ENCODE measurements around the gene HAPSTR1. TPM values are rescaled to one million over a fixed set of nuclear protein-coding genes. Genes with fewer than 3 reads are reported as not detected.
"Not testable (repeated sequence)": the region's sequence is repeated elsewhere in the genome, so short reads cannot be mapped to it uniquely, and the experiment has no call there.

The HAPSTR1 gene
- total RNA-seq, 1 donor from 2014 or later = 51.7 TPM

- Histone ChIP-seq H3K4me3 (ENCODE audit: low read length in 3 of 3) (no peak overlapping the region), H3K4me1 (ENCODE audit: control insufficient read depth in 3 of 3, insufficient read depth in 3 of 3, low read length in 3 of 3) (no peaks in the 10 kb centered on the region), H3K9ac (ENCODE audit: low read depth in 1 of 3, low read length in 3 of 3) (no peak overlapping the region), H3K27me3 (ENCODE audit: control insufficient read depth in 3 of 3, insufficient read depth in 3 of 3, low read length in 3 of 3) (no peaks in the 10 kb centered on the region), H3K27ac (ENCODE audit: low read depth, low read length) (no peak overlapping the region), H3K9me3 (ENCODE audit: control insufficient read depth in 3 of 3, low read length in 3 of 3) (peaks cover 0 to 2% (median 0%) of the 10 kb centered on the region in 3 donors), H3K36me3 (ENCODE audit: control insufficient read depth in 3 of 3, insufficient read depth in 3 of 3, low read length in 3 of 3) (no peaks in the 10 kb centered on the region)
Observed at GRCh38 chr16:9081843-9082242, 9.6 kb upstream of the HAPSTR1 start.

GRCh38 chr16:9082422-9082821, 9.0 kb upstream of the HAPSTR1 start:
- Histone ChIP-seq H3K9me3 (ENCODE audit: control insufficient read depth in 3 of 3, low read length in 3 of 3) (peaks cover 0 to 2% (median 0%) of the 10 kb centered on the region in 3 donors), H3K27ac (ENCODE audit: low read depth, low read length) (no peak overlapping the region), H3K9ac (ENCODE audit: low read depth in 1 of 3, low read length in 3 of 3) (no peak overlapping the region), H3K4me1 (ENCODE audit: control insufficient read depth in 3 of 3, insufficient read depth in 3 of 3, low read length in 3 of 3) (no peaks in the 10 kb centered on the region), H3K4me3 (ENCODE audit: low read length in 3 of 3) (no peak overlapping the region), H3K36me3 (ENCODE audit: control insufficient read depth in 3 of 3, insufficient read depth in 3 of 3, low read length in 3 of 3) (no peaks in the 10 kb centered on the region), H3K27me3 (ENCODE audit: control insufficient read depth in 3 of 3, insufficient read depth in 3 of 3, low read length in 3 of 3) (no peaks in the 10 kb centered on the region)

GRCh38 chr16:9087733-9088132, 3.7 kb upstream of the HAPSTR1 start:
- not testable (repeated sequence) for H3K27ac ChIP-seq (ENCODE audit: low read depth, low read length); H3K9ac ChIP-seq (ENCODE audit: low read depth in 1 of 3, low read length in 3 of 3); H3K27me3 ChIP-seq (ENCODE audit: control insufficient read depth in 3 of 3, insufficient read depth in 3 of 3, low read length in 3 of 3); H3K4me3 ChIP-seq (ENCODE audit: low read length in 3 of 3); H3K36me3 ChIP-seq (ENCODE audit: control insufficient read depth in 3 of 3, insufficient read depth in 3 of 3, low read length in 3 of 3); H3K9me3 ChIP-seq (ENCODE audit: control insufficient read depth in 3 of 3, low read length in 3 of 3)
- peaks cover 4 to 12% (median 9%) of the 10 kb centered on the region in 3 donors for H3K4me1 ChIP-seq (ENCODE audit: control insufficient read depth in 3 of 3, insufficient read depth in 3 of 3, low read length in 3 of 3)

- no peaks in the 10 kb centered on the region for H3K27me3 ChIP-seq (ENCODE audit: control insufficient read depth in 3 of 3, insufficient read depth in 3 of 3, low read length in 3 of 3)
- no peak overlapping the region for H3K9ac ChIP-seq (ENCODE audit: low read depth in 1 of 3, low read length in 3 of 3)
- peaks cover 14 to 21% (median 18%) of the 10 kb centered on the region in 3 donors for H3K4me1 ChIP-seq (ENCODE audit: control insufficient read depth in 3 of 3, insufficient read depth in 3 of 3, low read length in 3 of 3)
- peaks cover 0 to 4% (median under 1%) of the 10 kb centered on the region in 3 donors for H3K36me3 ChIP-seq (ENCODE audit: control insufficient read depth in 3 of 3, insufficient read depth in 3 of 3, low read length in 3 of 3)
- no peak overlapping the region for H3K27ac ChIP-seq (ENCODE audit: low read depth, low read length)
- H3K4me3 ChIP-seq (ENCODE audit: low read length in 3 of 3) = no peak overlapping the region
- peaks cover 0 to 2% (median 0%) of the 10 kb centered on the region in 3 donors for H3K9me3 ChIP-seq (ENCODE audit: control insufficient read depth in 3 of 3, low read length in 3 of 3)
Observed at GRCh38 chr16:9088848-9089247, 2.6 kb upstream of the HAPSTR1 start.

GRCh38 chr16:9089660-9090059, 1.8 kb upstream of the HAPSTR1 start:
- H3K9me3 ChIP-seq (ENCODE audit: control insufficient read depth in 3 of 3, low read length in 3 of 3) = no peaks in the 10 kb centered on the region
- H3K9ac ChIP-seq (ENCODE audit: low read depth in 1 of 3, low read length in 3 of 3) = peak overlapping the region; percentile 86 to 96 (median 88)
- H3K36me3 ChIP-seq (ENCODE audit: control insufficient read depth in 3 of 3, insufficient read depth in 3 of 3, low read length in 3 of 3) = peaks cover 0 to 7% (median 4%) of the 10 kb centered on the region in 3 donors
- peaks cover 22 to 28% (median 25%) of the 10 kb centered on the region in 3 donors for H3K4me1 ChIP-seq (ENCODE audit: control insufficient read depth in 3 of 3, insufficient read depth in 3 of 3, low read length in 3 of 3)
- peak overlapping the region in 2 of 3 donors; percentile 84 to 87 for H3K4me3 ChIP-seq (ENCODE audit: low read length in 3 of 3)
- peak overlapping the region; percentile 89 for H3K27ac ChIP-seq (ENCODE audit: low read depth, low read length)
- no peaks in the 10 kb centered on the region for H3K27me3 ChIP-seq (ENCODE audit: control insufficient read depth in 3 of 3, insufficient read depth in 3 of 3, low read length in 3 of 3)

- Histone ChIP-seq H3K9ac (ENCODE audit: low read depth in 1 of 3, low read length in 3 of 3) (peak overlapping the region; percentile 86 to 96 (median 88)), H3K27ac (ENCODE audit: low read depth, low read length) (peak overlapping the region; percentile 89), H3K4me1 (ENCODE audit: control insufficient read depth in 3 of 3, insufficient read depth in 3 of 3, low read length in 3 of 3) (peaks cover 27 to 33% (median 28%) of the 10 kb centered on the region in 3 donors), H3K36me3 (ENCODE audit: control insufficient read depth in 3 of 3, insufficient read depth in 3 of 3, low read length in 3 of 3) (peaks cover 3 to 7% (median 4%) of the 10 kb centered on the region in 3 donors), H3K27me3 (ENCODE audit: control insufficient read depth in 3 of 3, insufficient read depth in 3 of 3, low read length in 3 of 3) (no peaks in the 10 kb centered on the region), H3K9me3 (ENCODE audit: control insufficient read depth in 3 of 3, low read length in 3 of 3) (no peaks in the 10 kb centered on the region), H3K4me3 (ENCODE audit: low read length in 3 of 3) (peak overlapping the region; percentile 84 to 93 (median 87))
Observed at GRCh38 chr16:9090101-9090959, 1.1 kb upstream of the HAPSTR1 start.

- Histone ChIP-seq H3K27ac (ENCODE audit: low read depth, low read length) (peak overlapping the region; percentile 97), H3K9ac (ENCODE audit: low read depth in 1 of 3, low read length in 3 of 3) (peak overlapping the region; percentile 94 to 99 (median 95)), H3K4me1 (ENCODE audit: control insufficient read depth in 3 of 3, insufficient read depth in 3 of 3, low read length in 3 of 3) (peaks cover 29 to 44% (median 37%) of the 10 kb centered on the region in 3 donors), H3K36me3 (ENCODE audit: control insufficient read depth in 3 of 3, insufficient read depth in 3 of 3, low read length in 3 of 3) (peaks cover 3 to 7% (median 4%) of the 10 kb centered on the region in 3 donors), H3K9me3 (ENCODE audit: control insufficient read depth in 3 of 3, low read length in 3 of 3) (no peaks in the 10 kb centered on the region), H3K4me3 (ENCODE audit: low read length in 3 of 3) (peak overlapping the region; percentile 81 to 88 (median 87)), H3K27me3 (ENCODE audit: control insufficient read depth in 3 of 3, insufficient read depth in 3 of 3, low read length in 3 of 3) (no peaks in the 10 kb centered on the region)
Observed at GRCh38 chr16:9091867-9092281, 430 bp downstream of the HAPSTR1 start.

- Histone ChIP-seq H3K4me1 (ENCODE audit: control insufficient read depth in 3 of 3, insufficient read depth in 3 of 3, low read length in 3 of 3) (peaks cover 32 to 47% (median 41%) of the 10 kb centered on the region in 3 donors), H3K27ac (ENCODE audit: low read depth, low read length) (peak overlapping the region; percentile 97), H3K9me3 (ENCODE audit: control insufficient read depth in 3 of 3, low read length in 3 of 3) (no peaks in the 10 kb centered on the region), H3K4me3 (ENCODE audit: low read length in 3 of 3) (peak overlapping the region; percentile 81 to 88 (median 87)), H3K36me3 (ENCODE audit: control insufficient read depth in 3 of 3, insufficient read depth in 3 of 3, low read length in 3 of 3) (peaks cover 3 to 9% (median 4%) of the 10 kb centered on the region in 3 donors), H3K27me3 (ENCODE audit: control insufficient read depth in 3 of 3, insufficient read depth in 3 of 3, low read length in 3 of 3) (no peaks in the 10 kb centered on the region), H3K9ac (ENCODE audit: low read depth in 1 of 3, low read length in 3 of 3) (peak overlapping the region; percentile 94 to 99 (median 95))
Observed at GRCh38 chr16:9092282-9092977, 986 bp downstream of the HAPSTR1 start.

- Histone ChIP-seq H3K9ac (ENCODE audit: low read depth in 1 of 3, low read length in 3 of 3) (peak overlapping the region; percentile 94 to 99 (median 95)), H3K27me3 (ENCODE audit: control insufficient read depth in 3 of 3, insufficient read depth in 3 of 3, low read length in 3 of 3) (no peaks in the 10 kb centered on the region), H3K4me3 (ENCODE audit: low read length in 3 of 3) (peak overlapping the region; percentile 81 to 88 (median 87)), H3K27ac (ENCODE audit: low read depth, low read length) (peak overlapping the region; percentile 97), H3K4me1 (ENCODE audit: control insufficient read depth in 3 of 3, insufficient read depth in 3 of 3, low read length in 3 of 3) (peaks cover 37 to 52% (median 46%) of the 10 kb centered on the region in 3 donors), H3K36me3 (ENCODE audit: control insufficient read depth in 3 of 3, insufficient read depth in 3 of 3, low read length in 3 of 3) (peaks cover 3 to 12% (median 4%) of the 10 kb centered on the region in 3 donors), H3K9me3 (ENCODE audit: control insufficient read depth in 3 of 3, low read length in 3 of 3) (no peaks in the 10 kb centered on the region)
Observed at GRCh38 chr16:9092978-9093344, 1.5 kb downstream of the HAPSTR1 start.

Data from skeletal muscle tissue (tissue), 4 donors.